CD4-positive, alpha-beta T cell treated with Interleukin-15 for 4 hours (primary cell): ENCODE results near the gene SHF.
"Not testable (repeated sequence)": the region's sequence is repeated elsewhere in the genome, so short reads cannot be mapped to it uniquely, and the experiment has no call there.

ENCODE experiments used
- DNase-seq: peaks from one replicate; pipeline ENCODE4 v3.0.0-alpha.2; 2020; ENCODE audit warnings: low spot score

SHF gene

DNA sequence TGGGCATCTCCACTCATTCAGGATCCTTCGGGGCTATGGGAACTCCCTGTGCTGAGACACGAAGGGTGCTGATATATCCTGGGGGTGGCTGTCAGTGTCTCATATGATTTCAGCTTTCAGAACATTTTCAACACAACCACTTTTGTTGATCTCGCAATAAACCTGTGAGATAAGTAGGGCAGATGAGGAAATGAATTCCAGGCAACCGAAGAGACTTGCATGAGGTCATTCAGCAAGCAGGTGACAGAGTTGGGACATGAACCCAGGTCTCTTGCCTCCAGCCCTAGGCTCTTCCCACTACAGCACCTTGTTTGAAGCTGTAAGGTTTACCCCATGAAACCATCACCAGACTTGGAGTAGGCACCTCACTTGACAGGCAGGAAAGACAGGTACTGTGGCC is 41.4 kb downstream of the SHF start:
- no peak for DNase-seq

- no peak for DNase-seq
Measured at GRCh38 chr15:45144775-45145174, 43.0 kb downstream of the SHF start.

DNA sequence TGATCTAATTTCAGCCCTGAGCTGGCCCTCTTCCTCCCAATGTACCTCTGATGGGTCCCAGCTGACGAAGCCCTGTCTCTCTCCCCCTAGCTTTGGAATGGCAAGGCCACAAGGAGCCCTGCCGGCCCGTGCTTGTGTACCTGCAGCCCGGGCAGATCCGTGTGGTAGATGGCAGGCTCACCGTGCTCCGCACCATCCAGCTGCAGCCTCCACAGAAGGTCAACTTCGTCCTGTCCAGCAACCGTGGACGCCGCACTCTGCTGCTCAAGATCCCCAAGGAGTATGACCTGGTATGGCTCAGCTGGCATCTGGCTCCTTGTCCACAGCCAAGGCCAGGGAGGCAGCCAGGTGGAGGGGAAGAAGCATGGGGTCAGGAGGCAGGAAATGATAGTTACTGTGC is 43.8 kb downstream of the SHF start:
- no peak for DNase-seq

- DNase-seq, result no peak
Measured at GRCh38 chr15:45143056-45143455, 44.7 kb downstream of the SHF start.

GRCh38 chr15:45141386-45141785 is 46.4 kb downstream of the SHF start:
- no peak for DNase-seq

- no peak for DNase-seq
Measured at GRCh38 chr15:45140557-45141250, 47.1 kb downstream of the SHF start.

DNA sequence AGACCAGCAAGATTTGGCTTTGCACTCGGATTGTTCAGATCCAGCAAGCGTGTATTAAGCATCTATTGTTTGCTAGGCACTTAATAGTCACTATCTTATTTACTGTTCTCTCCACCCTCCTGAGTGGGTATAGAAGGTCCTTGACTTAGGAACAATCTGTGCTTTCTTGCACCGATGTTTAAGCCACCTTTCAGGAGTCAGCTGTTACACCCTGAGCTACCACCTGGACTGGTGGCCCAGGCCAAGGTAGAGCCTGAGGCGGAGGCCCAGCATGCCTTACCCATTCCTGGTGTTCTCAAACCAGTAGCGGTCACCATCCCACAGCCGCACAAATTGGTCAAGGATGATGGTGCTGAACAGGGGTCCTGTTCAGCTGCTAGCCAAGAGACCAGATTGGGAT is 48.0 kb downstream of the SHF start:
- no peak for DNase-seq

DNA sequence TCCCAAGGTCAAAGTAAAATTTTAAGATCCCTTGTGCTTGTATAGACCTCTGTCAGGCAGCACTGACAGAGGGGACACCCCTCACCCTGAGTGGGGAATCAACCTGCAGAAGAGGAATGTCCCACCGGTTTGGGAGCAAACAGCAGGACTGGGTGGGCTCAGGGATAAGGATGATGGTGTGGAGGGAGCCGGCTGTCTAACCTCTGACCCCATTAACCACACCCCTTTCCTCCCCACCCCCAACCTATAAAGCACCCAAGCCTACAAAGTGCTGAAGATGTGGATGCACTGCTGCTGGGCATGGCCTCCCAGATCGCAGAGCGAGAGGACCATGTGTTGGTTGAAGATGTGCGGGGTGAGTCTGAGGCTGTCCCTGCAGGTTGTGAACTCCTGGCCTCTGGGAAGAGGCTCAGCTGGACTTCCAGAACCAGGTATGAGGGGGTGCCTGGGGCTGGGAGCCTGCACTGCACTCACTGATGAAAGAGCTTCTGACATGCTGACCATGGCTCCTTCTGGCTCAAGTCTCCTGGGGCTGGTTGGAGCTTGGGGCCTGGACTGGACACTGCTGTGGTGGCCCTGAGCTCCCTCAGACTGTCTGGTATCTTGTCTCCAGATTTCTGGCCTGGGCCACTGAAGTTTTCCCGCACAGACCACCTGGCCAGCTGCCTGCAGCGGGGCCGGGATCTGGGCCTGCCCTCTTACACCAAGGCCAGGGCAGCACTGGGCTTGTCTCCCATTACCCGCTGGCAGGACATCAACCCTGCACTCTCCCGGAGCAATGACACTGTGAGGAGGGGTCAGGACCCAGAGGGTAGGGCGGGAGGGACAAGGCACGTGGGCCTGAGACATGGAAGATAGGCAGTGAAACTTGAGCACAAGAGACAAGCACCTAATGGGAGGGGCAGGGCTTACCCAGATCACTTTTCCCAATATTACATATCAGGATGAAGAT is 48.7 kb downstream of the SHF start:
- no peak for DNase-seq

GRCh38 chr15:45137703-45138102 is 50.1 kb downstream of the SHF start:
- DNase-seq, result no peak

- no peak for DNase-seq
Measured at GRCh38 chr15:45136378-45136764, 51.4 kb downstream of the SHF start.

- not testable (repeated sequence) for DNase-seq
Measured at GRCh38 chr15:45135705-45136377, 51.9 kb downstream of the SHF start.

GRCh38 chr15:45134682-45135604 is 52.8 kb downstream of the SHF start:
- DNase-seq, result no peak

DNA sequence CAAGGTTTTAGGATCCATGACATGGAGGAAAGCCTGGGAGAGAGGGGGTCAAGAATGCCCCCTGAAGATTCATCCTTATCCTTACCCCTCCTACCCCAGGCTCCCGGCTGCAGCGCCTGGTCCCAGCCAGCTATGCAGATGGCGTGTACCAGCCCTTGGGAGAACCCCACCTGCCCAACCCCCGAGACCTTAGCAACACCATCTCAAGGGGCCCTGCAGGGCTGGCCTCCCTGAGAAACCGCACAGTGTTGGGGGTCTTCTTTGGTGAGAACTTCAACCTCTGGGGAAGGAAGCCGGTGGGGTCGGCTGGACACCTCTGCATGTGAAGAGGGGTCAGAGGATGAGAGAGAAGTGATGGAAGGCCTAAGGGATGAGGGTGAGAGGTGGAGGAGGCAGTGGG is 53.7 kb downstream of the SHF start:
- DNase-seq, result no peak

- no peak for DNase-seq
Measured at GRCh38 chr15:45133561-45133920, 54.2 kb downstream of the SHF start.

- no peak for DNase-seq
Measured at GRCh38 chr15:45132844-45133560, 54.8 kb downstream of the SHF start.

DNA sequence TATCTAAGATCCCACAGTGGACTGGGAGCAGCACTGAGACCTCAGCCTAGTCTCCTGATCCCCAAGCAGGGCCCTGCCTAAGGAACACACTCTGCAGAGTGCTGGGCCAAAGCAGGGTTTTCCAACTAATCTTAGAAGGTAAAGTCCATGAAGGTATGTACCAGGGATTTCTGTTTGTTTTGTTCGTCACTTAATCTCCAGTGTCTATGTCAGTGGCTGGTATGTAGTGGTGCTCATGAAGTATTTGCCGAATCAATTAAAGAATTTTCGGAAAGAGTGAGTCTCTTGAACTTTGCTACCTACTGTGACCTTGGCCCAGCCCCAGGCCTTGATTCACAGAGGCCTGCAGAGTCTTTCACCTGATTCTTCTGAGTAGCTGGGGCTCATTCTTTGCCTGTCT is 56.3 kb downstream of the SHF start:
- no peak for DNase-seq

DNA sequence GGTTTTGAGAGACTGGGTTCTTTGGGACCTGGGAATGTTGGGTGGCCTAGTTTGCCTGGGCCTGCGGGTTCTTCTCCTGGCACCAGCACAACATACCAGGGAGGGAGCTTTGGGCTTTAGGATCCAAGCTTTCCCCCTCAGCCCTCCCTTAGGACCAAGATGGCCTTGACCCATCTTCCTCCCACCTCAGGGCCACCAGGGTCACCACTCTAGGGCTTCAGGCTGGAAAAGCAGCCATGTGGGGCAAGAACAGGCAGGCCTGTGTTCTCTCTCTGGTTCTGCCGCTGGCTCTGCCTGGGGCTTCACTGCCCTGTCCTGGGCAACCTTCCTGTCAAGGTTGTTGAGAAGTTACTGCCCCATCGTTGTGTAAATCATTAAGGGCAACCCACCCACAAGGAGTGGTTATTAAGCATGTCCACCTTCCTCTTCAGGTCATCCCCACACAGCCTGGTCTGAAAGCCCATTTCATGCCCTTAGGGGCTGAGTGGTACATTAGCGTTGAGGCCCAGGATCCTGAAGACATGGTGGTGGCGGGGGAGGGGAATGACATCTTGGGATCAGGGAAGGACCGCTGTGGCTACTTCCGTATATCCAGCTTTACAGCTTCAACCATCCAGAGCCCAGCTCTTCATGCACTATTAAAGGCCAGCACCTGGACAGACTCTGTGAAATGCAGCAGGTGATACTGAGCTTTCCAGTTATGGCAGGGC is 57.3 kb downstream of the SHF start:
- DNase-seq, result no peak

DNA sequence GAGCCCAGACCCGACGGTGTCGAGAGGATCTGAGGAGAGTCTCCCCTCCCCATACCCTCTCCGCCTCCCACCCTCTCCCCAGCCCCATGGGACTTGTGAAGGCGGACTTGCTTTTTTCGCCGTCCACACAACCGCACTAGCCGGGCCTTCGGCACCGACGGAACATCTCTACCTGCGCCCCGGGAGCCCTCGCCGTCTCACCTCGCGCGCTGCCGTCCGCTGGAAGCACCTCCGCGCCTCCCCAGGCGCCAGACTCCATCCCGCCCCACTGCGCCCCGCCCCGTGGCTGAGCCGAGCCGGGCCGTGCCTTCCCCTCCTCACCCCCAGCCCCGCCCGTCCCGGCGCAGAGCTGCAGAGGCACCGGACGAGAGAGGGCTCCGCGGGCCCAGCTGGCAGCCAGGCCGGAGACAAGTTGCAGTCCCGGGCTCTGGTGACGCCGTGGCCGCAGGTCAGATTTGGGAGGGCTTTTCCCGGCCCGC is 58.1 kb downstream of the SHF start, which contains the start of the genes DUOX1 and DUOXA1:
DUOX1 (plus strand) TSS at position 344 of the 479 bp plus-strand sequence. CDS start 1,973 bp downstream, outside the sequence.
DUOXA1 (minus strand) TSS at position 229 of the 479 bp plus-strand sequence. CDS start 6,865 bp downstream, outside the sequence.
- no peak for DNase-seq

- no peak for DNase-seq
Measured at GRCh38 chr15:45128971-45129639, 58.7 kb downstream of the SHF start.
